ENCODE data around the gene DHX15. TPM values are rescaled to one million over a fixed set of nuclear protein-coding genes. Genes with fewer than 3 reads are reported as not detected.
A peak's percentile ranks its signal among the peaks of the same experiment; 100 is the strongest.

DHX15 gene
- total RNA-seq, 2 experiments from 2014 or later: 185 to 187 TPM

DNA sequence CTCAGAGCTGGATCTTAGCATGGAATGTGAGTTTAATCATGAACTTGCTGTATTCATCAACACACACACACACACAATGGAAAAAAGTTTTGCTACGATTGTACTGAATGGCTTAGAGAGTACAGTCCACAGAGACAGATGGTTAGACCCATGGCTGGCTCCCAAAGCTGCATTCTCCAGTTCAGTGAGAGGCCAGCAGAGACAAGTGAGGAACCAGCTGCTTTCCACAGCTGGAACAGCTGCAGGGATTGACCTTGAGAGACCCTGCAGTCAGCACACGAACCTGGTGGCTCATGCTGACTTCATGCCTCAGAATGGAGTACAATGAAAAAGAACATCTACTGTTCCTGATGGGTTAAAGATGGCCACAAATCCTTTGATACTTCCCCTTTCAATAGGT lies 94.5 kb downstream of the DHX15 start:
- CTCF ChIA-PET: no interaction called here
- Mint-ChIP-seq H3K27me3 (peaks cover 6% of the 10 kb centered on the region), H3K9me3 (peaks cover 2% of the 10 kb centered on the region), H3K27ac (no peak overlapping the region), H3K4me3 (no peak overlapping the region), H3K4me1 (no peaks in the 10 kb centered on the region), H3K36me3 (ENCODE audit: low read depth) (no peaks in the 10 kb centered on the region)
- DNase-seq: no peak
- POLR2A ChIA-PET: no interaction called here

DNA sequence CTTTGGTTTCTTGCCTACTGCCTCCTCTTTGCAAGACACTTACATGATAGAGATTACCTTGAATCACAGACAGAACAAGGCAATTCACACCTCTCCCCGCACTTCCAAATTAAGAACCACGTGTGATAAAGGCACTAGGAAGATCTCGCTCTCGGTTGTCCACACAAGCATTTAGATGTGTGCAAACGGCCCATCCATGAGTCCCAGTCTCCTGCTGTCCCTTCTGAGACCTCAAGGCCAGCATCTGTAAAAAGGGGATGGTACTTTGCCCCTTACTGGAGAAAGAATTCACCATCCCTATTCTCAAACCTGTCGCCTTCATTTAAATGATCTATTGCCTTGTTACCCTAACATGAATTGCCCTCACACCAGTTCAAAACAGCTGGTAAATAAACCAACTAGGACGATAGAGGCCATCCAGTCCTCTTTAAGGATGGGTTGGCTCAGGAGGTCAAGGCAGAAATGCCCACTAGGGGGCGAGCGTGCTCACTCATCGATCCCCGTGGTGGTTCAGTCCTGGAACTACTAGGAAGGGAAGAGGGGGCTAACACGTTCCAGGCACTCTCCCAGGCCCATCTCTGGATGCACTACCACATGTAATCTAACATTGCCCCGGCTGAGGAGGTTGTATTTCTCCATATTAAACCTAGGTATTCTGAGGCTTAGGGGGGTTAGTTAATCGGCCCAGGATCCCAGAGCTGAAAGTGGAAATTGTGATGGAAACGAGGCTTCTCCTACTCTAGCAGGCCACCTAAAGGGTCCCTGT lies 95.8 kb downstream of the DHX15 start:
- ChIA-PET POLR2A (no interaction called here), CTCF (no interaction called here)
- DNase-seq: peak; percentile 68
- H3K27me3 Mint-ChIP-seq: peaks cover 6% of the 10 kb centered on the region
- H3K36me3 Mint-ChIP-seq (ENCODE audit: low read depth): no peaks in the 10 kb centered on the region
- no peak overlapping the region for H3K27ac Mint-ChIP-seq
- H3K4me1 Mint-ChIP-seq: no peaks in the 10 kb centered on the region
- peaks cover 2% of the 10 kb centered on the region for H3K9me3 Mint-ChIP-seq
- no peak overlapping the region for H3K4me3 Mint-ChIP-seq

DNA sequence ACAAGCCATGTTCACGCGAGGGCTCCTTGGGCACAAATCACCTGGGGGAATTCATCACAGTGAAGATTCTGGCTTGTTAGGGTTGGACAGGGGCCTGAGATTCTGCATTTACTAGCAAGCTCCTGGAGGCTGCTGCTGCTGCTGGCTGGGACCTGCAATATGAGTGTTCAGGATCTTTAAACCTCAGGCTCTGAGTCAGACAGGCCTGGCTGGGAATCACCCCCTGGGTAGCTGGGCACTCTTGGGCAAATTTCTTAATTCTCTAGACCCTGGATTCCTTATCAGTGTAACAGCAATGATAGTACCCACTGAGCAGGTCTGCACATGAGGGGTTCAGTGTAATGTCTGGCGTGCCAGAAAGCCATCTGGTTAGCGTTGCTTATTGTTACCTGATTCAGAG lies 101.5 kb downstream of the DHX15 start:
- H3K36me3 Mint-ChIP-seq (ENCODE audit: low read depth): no peaks in the 10 kb centered on the region
- no peaks in the 10 kb centered on the region for H3K9me3 Mint-ChIP-seq
- ChIA-PET POLR2A (no interaction called here), CTCF (no interaction called here)
- no peak for DNase-seq
- H3K27ac Mint-ChIP-seq: no peak overlapping the region
- H3K4me1 Mint-ChIP-seq: no peaks in the 10 kb centered on the region
- peaks cover 15% of the 10 kb centered on the region for H3K27me3 Mint-ChIP-seq
- H3K4me3 Mint-ChIP-seq: no peak overlapping the region

DNA sequence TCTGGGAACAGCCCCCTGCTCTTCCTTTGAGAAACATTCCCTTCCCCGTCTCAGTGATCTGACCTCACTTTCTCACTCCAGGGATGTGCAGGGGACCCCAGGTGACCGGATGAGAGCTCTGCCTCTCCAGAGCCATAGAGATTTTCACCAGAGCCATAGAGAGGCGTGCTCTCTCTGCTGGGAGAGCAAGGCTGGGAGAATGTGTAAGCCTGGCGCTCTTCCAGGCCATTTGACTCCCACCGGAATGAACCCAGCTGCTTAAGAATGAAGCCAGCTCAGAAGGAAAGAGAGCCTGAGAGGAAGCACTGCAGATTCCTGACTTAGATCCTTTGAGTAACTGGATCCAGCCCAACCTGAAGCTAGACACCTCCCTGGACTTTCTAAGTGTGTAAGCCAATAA lies 106.4 kb downstream of the DHX15 start:
- Mint-ChIP-seq H3K4me3 (no peak overlapping the region), H3K4me1 (peaks cover 6% of the 10 kb centered on the region), H3K27ac (no peak overlapping the region), H3K36me3 (ENCODE audit: low read depth) (no peaks in the 10 kb centered on the region), H3K27me3 (peaks cover 50% of the 10 kb centered on the region), H3K9me3 (no peaks in the 10 kb centered on the region)
- no peak for DNase-seq
- ChIA-PET POLR2A (no interaction called here), CTCF (no interaction called here)

Small RNA genes lying within 50 kb of the gene (microRNA-seq; reads per million reads assigned to microRNA genes)
- 2.3 reads per million, percentile 7 among the genes with 10 or more reads in this experiment for gene MIR573 (ENCODE audit: borderline microRNAs expressed, borderline replicate concordance)

Other genes starting within 250 kb of the DHX15 start
- not detected for gene SOD3, start 211.0 kb upstream of the DHX15 start, total RNA-seq